Esophagus mucosa (tissue), 1 donor: Measurements from ENCODE around the gene TMEM35B. TPM values are rescaled to one million over a fixed set of nuclear protein-coding genes. Genes with fewer than 3 reads are reported as not detected.
A peak's percentile ranks its signal among the peaks of the same experiment; 100 is the strongest.

Experiments
- ATAC-seq: fragments of 200-7000 bp; cut with Tn5 transposase; one replicate; pipeline ENCODE4 v1.9.1; 2020
- total RNA-seq: library from RNA; stranded (reverse); gene quantifications from one replicate; pipeline ENCODE4 v1.2.4, GENCODE V29; 2023
- donor health status: DM: yes; HTN: yes; CAD: no.

Gene TMEM35B
- total RNA-seq = 4.2 TPM

- peak; percentile 77 for ATAC-seq
Observed at GRCh38 chr1:34984793-34985608, at the start of gene TMEM35B. Gene TMEM35B, minus strand, starts transcription at chr1:34985347. Its CDS starts 42 bp downstream, at chr1:34985305.

- ATAC-seq = no peak
Observed at GRCh38 chr1:35033346-35033745, 48.2 kb upstream of the TMEM35B start.

GRCh38 chr1:35032384-35032739 is 47.2 kb upstream of the TMEM35B start:
- ATAC-seq = no peak

GRCh38 chr1:35030756-35031446 is 45.8 kb upstream of the TMEM35B start:
- peak; percentile 57 for ATAC-seq

GRCh38 chr1:35030338-35030737 is 45.2 kb upstream of the TMEM35B start:
- no peak for ATAC-seq

GRCh38 chr1:35029761-35030160 is 44.6 kb upstream of the TMEM35B start:
- no peak for ATAC-seq

GRCh38 chr1:35016406-35016805 is 31.3 kb upstream of the TMEM35B start:
- ATAC-seq = no peak

- no peak for ATAC-seq
Observed at GRCh38 chr1:35014486-35014885, 29.3 kb upstream of the TMEM35B start.

GRCh38 chr1:35005711-35006110 is 20.6 kb upstream of the TMEM35B start:
- no peak for ATAC-seq

GRCh38 chr1:35001743-35002142 is 16.6 kb upstream of the TMEM35B start:
- ATAC-seq = no peak

GRCh38 chr1:34994878-34995277 is 9.7 kb upstream of the TMEM35B start:
- no peak for ATAC-seq

- no peak for ATAC-seq
Observed at GRCh38 chr1:34988581-34988980, 3.4 kb upstream of the TMEM35B start.

- no peak for ATAC-seq
Observed at GRCh38 chr1:34988147-34988546, 3.0 kb upstream of the TMEM35B start.

GRCh38 chr1:34987018-34987417 is 1.9 kb upstream of the TMEM35B start:
- no peak for ATAC-seq

GRCh38 chr1:34985609-34985904 is 410 bp upstream of the TMEM35B start:
- ATAC-seq = peak; percentile 6

- peak; percentile 49 for ATAC-seq
Observed at GRCh38 chr1:34984435-34984792, 733 bp downstream of the TMEM35B start.

GRCh38 chr1:34983700-34984355 is 1.3 kb downstream of the TMEM35B start:
- peak; percentile 24 for ATAC-seq

GRCh38 chr1:34982820-34983376 is 2.2 kb downstream of the TMEM35B start:
- ATAC-seq = no peak

- no peak for ATAC-seq
Observed at GRCh38 chr1:34980715-34981114, 4.4 kb downstream of the TMEM35B start.

- ATAC-seq = no peak
Observed at GRCh38 chr1:34978921-34979320, 6.2 kb downstream of the TMEM35B start.

GRCh38 chr1:34977858-34978257 is 7.3 kb downstream of the TMEM35B start:
- ATAC-seq = no peak

- peak; percentile 23 for ATAC-seq
Observed at GRCh38 chr1:34977210-34977471, 8.0 kb downstream of the TMEM35B start.

- peak; percentile 24 for ATAC-seq
Observed at GRCh38 chr1:34976384-34977209, 8.6 kb downstream of the TMEM35B start.
